Osteoblast (primary cell): ENCODE results near the gene TDRD7. TPM values are rescaled to one million over a fixed set of nuclear protein-coding genes. Genes with fewer than 3 reads are reported as not detected.

Experiments used
- DNase-seq: peaks from one replicate; pipeline ENCODE4 v3.0.0; 2011; ENCODE audit warnings: low spot score, mixed read lengths; ENCODE audit not compliant: insufficient read length; ENCODE audit errors: missing footprints
- H2AFZ ChIP-seq: 2 replicates; pipeline ENCODE4 v1.6.0; 2011; ENCODE audit warnings: mild to moderate bottlenecking, low read length
- H3K27ac ChIP-seq: 2 replicates; pipeline ENCODE4 v1.5.1; 2011; ENCODE audit warnings: mild to moderate bottlenecking, low read depth, low read length, moderate library complexity
- H3K27me3 ChIP-seq: 2 replicates; pipeline ENCODE4 v1.6.0; 2012; ENCODE audit warnings: mild to moderate bottlenecking, control low read depth, inconsistent platforms, low read length, moderate library complexity; ENCODE audit not compliant: insufficient read depth
- H3K36me3 ChIP-seq: 2 replicates; pipeline ENCODE4 v1.5.1; 2011; ENCODE audit warnings: mild to moderate bottlenecking, low read length, control low read depth, moderate library complexity; ENCODE audit not compliant: insufficient read depth
- H3K4me1 ChIP-seq: 2 replicates; pipeline ENCODE4 v1.5.1; 2011; ENCODE audit warnings: mild to moderate bottlenecking, low read length, control low read depth, moderate library complexity; ENCODE audit not compliant: insufficient read depth
- H3K4me2 ChIP-seq: 2 replicates; pipeline ENCODE4 v1.6.0; 2011; ENCODE audit warnings: mild to moderate bottlenecking, low read length; ENCODE audit not compliant: insufficient read depth
- H3K4me3 ChIP-seq: fragments of 200-600 bp; sonication (generic); 3 replicates; pipeline ENCODE4 v1.5.1; 2012; ENCODE audit warnings: mild to moderate bottlenecking, low read length, inconsistent platforms; ENCODE audit not compliant: insufficient read depth
- H3K79me2 ChIP-seq: 2 replicates; pipeline ENCODE4 v1.6.0; 2012; ENCODE audit warnings: mild to moderate bottlenecking, low read length, control low read depth, inconsistent platforms; ENCODE audit not compliant: insufficient read depth
- H3K9me3 ChIP-seq: 2 replicates; pipeline ENCODE4 v1.5.1; 2011; ENCODE audit warnings: low read depth, low read length, control low read depth
- H4K20me1 ChIP-seq: 2 replicates; pipeline ENCODE4 v1.6.0; 2012; ENCODE audit warnings: mild to moderate bottlenecking, low read length, control low read depth; ENCODE audit not compliant: insufficient read depth
- CTCF ChIP-seq: IDR thresholded peaks from 2 replicates; pipeline ENCODE4 v1.5.1; 2011; ENCODE audit warnings: mild to moderate bottlenecking, low read depth, low read length, moderate library complexity; ENCODE audit errors: extremely low read depth
- total RNA-seq: library from RNA; depleted of rRNA; stranded (reverse); fragments of >200 nt; gene quantifications from 2 replicates; pipeline ENCODE4 v1.2.3, GENCODE V29; 2012

TDRD7 gene
- total RNA-seq, 1 donor = 8.0 TPM

GRCh38 chr9:97504381-97505216 lies 92.7 kb downstream of the TDRD7 start:
- peak; percentile 36 for DNase-seq
- no peaks in the 10 kb centered on the region for H3K4me1 ChIP-seq
- no peak overlapping the region for H3K27ac ChIP-seq
- no peaks in the 10 kb centered on the region for H3K79me2 ChIP-seq
- peaks cover 68% of the 10 kb centered on the region for H3K27me3 ChIP-seq
- no peak overlapping the region for H2AFZ ChIP-seq
- no peaks in the 10 kb centered on the region for H3K36me3 ChIP-seq
- H3K9me3 ChIP-seq = no peaks in the 10 kb centered on the region
- peaks cover 3% of the 10 kb centered on the region for H4K20me1 ChIP-seq
- no peak overlapping the region for H3K4me3 ChIP-seq
- no peak for TF ChIP-seq CTCF
- H3K4me2 ChIP-seq = no peak overlapping the region

- no peak overlapping the region for H2AFZ ChIP-seq
- no peak overlapping the region for H3K4me3 ChIP-seq
- H3K27ac ChIP-seq = no peak overlapping the region
- H3K9me3 ChIP-seq = no peaks in the 10 kb centered on the region
- H4K20me1 ChIP-seq = peaks cover 3% of the 10 kb centered on the region
- H3K4me1 ChIP-seq = no peaks in the 10 kb centered on the region
- no peak overlapping the region for H3K4me2 ChIP-seq
- no peaks in the 10 kb centered on the region for H3K79me2 ChIP-seq
- H3K27me3 ChIP-seq = peaks cover 57% of the 10 kb centered on the region
- peak; percentile 62 for DNase-seq
- no peak for TF ChIP-seq CTCF
- no peaks in the 10 kb centered on the region for H3K36me3 ChIP-seq
These were observed 93.9 kb downstream of the TDRD7 start for GRCh38 chr9:97505845-97506244.

- Histone ChIP-seq H3K4me3 (no peak overlapping the region), H3K9me3 (no peaks in the 10 kb centered on the region), H2AFZ (no peak overlapping the region), H3K36me3 (no peaks in the 10 kb centered on the region), H3K79me2 (no peaks in the 10 kb centered on the region), H3K27ac (no peak overlapping the region), H3K4me2 (no peak overlapping the region), H4K20me1 (peaks cover 3% of the 10 kb centered on the region), H3K4me1 (no peaks in the 10 kb centered on the region), H3K27me3 (peaks cover 52% of the 10 kb centered on the region)
- TF ChIP-seq CTCF = no peak
- DNase-seq = no peak
These were observed 94.4 kb downstream of the TDRD7 start for GRCh38 chr9:97506306-97506705.

- no peak overlapping the region for H3K27ac ChIP-seq
- no peak overlapping the region for H3K4me2 ChIP-seq
- no peak for TF ChIP-seq CTCF
- H2AFZ ChIP-seq = no peak overlapping the region
- DNase-seq = no peak
- H3K4me3 ChIP-seq = no peak overlapping the region
- no peaks in the 10 kb centered on the region for H3K79me2 ChIP-seq
- H3K27me3 ChIP-seq = peaks cover 50% of the 10 kb centered on the region
- no peaks in the 10 kb centered on the region for H3K36me3 ChIP-seq
- H3K9me3 ChIP-seq = no peaks in the 10 kb centered on the region
- H4K20me1 ChIP-seq = peaks cover 3% of the 10 kb centered on the region
- H3K4me1 ChIP-seq = no peaks in the 10 kb centered on the region
These were observed 94.9 kb downstream of the TDRD7 start for GRCh38 chr9:97506787-97507186.
